NCI-H2227 treated with DMSO at 0.1 percent for 48 hours (cell line): ENCODE results near the gene MLEC.
"Not testable (repeated sequence)": the region's sequence is repeated elsewhere in the genome, so short reads cannot be mapped to it uniquely, and the experiment has no call there.

Experiments
- DNase-seq: peaks from one replicate; lab custom pipeline; 2025; lab: John Stamatoyannopoulos, UW

MLEC gene

DNA sequence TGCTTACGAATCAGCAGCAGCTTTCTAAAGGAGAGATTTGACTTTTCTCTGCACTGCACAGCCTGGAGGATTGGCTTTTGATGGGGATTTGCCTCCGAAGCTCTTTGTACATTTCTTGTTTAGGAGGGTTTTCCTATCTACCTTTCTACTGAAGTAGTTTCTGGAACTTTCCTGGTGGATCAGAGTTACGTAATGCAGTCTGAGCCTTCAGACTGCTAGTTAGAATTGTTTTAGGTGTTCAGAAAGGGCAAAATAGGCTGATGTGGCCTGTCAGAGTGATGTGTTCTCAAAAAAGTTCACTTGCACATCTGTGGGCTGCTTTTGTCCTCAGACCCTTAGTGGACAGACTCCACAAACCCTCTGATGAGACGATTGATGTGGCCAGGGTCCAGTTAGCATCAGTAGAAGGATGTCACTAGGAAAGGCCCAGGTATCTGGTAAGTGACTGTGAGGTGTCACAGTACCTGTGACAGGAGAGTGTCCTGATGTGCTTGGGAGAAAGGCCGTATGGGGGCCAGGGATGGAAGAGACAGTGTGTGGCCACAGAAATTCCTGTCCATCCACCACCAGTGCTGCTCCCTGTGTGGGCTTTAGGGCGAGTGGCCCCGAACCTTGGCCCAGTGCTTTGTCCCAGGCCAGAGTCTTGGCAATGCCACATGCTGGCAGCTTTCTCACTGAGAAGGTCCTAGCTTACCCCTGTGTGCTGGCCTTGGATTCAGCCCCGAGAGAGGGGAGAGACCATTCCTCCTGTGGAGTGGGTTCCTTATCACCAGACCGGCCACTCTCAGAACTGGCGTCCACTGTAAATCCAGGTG lies 34.2 kb downstream of the MLEC start:
- DNase-seq = no peak

DNA sequence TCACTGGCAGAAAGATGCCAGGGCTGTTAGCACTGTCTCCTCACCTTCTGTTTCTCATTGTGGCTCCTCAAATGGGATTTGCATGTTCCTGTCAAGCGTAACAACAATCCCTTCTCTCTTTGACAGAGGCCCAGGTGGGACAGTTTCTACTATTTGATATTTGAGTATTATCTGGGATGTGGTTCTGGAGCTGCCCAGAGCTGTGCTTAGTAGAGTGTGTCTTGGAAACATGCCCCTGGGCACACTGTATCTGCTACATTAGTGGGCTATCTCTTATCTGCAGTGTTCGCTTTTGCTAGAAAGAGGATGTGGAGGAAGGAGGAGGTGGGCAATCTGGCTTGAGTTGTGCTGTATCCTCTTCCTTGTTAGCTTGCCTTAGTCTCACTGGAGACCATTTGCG lies 34.9 kb downstream of the MLEC start:
- no peak for DNase-seq

DNA sequence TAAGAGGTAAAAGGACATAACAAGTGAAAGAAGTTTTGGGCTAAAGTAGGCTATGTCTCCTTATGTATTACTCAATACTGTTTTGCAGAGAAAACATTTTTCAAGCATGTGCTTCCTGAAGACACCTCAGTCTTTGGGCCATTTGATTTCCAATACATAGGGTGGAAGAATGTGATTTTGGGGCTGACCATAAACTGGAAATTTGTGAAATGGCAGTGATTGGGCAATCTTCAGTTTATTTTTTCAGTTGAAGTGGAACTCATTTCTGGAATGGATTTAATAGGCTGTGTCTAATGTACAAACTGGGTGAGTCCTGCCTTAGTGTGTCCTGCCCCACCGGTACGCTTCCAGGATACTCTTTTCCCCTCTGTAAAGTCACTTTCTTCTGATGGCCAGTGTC lies 35.8 kb downstream of the MLEC start:
- DNase-seq = no peak

DNA sequence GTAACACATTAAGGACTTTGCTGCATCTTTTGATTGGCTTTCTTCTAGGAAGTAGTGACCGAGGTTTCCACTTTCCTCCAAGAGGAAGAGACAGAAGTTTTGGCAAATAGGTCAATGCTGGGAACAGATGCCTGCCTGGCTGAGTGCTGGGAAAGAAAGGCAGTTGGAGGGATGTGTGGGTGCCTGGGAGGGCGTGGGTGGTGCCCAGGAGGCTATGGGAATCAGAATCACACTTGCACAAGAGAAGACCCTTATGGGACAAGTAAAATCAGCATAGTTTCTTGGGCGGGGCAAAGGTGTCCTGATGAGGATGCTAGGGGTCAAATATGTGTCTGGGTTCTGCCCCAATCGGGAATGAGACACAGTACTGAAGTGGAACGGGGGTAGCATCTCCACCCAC lies 37.8 kb downstream of the MLEC start:
- DNase-seq = no peak

DNA sequence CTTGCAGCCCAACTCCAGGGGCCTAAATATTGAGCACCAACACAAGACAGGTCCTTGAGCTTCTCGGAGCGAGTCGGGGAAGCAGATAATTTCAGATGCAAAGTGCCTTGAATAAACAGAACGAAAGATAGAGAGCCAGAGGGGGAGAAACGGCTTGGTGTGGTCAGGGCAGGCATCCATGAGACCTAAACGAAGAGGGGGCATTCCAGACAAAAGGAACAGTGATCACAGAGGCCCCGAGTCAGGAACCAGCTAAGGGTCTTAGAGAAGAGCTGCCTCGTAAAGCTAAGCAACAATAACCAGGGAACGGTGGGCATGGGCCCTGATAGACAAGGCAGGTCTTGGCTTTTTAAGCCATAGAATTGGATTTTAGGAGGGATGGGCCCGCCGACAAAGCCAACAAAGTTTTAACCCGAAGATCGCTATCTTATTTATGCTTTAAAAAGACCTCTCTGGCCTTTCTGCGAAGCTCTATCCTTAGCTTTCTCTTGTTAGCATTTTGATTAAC lies 38.3 kb downstream of the MLEC start:
- DNase-seq = no peak

DNA sequence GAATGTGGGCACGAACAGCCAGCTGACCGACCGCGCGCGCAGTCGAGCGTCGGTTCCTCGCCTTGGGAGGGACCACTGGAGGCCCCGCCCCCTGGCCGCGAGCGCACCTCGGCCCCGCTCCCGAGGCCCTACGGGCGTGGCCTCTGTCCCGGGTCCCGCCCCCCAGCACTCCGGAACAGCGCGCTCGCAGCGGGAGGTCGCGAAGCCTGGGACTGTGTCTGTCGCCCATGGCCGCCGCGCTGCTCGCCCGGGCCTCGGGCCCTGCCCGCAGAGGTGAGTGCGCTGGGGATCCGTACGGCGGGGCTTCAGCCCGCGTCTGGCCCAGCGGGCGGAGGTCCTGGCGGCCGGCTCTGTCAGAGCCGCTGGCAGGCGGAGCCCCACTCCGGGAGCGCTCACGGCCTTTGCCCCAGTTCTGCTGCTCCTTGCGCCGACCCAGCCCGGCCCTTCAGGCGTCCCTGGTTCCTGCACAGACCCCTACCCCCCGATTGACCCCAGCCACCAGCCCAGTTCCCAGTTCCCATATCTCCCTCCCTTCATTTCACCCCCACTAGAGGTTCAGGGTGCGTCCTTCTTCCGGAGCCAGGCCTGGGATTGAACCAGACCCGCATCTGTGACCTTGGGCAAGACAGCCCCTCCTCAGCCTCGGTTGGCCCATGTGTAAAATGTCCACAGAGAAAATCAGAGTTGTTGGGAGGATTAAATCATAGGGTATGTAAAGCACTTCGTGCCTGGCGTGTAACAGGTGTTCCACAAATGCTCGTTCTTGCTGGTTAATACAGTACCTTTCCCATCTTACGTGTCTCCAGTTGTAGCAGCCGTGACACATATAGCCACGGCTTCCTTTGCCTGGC lies 38.9 kb downstream of the MLEC start, which contains the start of gene ACADS:
Gene ACADS (plus strand): TSS at position 168 of the 851 bp plus-strand sequence. CDS start 60 bp downstream, at position 228.
- DNase-seq = peak; percentile 69

DNA sequence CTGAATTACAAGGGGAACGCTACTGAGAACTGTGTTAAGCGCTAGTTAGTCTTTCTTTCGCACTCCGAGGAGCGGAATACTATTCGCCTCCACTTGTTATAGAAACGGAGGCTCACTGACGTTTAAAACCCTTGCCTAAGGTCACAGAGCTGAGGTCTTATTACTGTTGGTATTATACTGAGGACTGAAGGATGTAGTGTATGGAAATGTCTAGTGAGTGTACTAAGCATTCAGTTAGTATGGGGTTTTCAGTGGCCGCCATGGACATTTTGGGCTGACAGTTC lies 39.5 kb downstream of the MLEC start:
- no peak for DNase-seq

DNA sequence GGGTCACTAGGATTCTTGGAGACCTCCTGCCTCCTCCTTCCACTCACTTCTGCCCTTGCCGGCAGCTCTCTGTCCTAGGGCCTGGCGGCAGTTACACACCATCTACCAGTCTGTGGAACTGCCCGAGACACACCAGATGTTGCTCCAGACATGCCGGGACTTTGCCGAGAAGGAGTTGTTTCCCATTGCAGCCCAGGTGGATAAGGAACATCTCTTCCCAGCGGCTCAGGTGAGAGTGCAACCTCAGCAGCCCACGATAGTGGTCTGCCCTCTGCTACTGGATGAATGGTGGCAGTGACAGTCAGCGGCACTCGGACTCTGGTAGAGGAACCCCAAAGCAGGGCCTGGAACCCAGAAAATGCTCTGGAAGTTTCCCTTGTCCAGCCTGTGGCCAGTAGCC lies 40.0 kb downstream of the MLEC start:
- DNase-seq = no peak

DNA sequence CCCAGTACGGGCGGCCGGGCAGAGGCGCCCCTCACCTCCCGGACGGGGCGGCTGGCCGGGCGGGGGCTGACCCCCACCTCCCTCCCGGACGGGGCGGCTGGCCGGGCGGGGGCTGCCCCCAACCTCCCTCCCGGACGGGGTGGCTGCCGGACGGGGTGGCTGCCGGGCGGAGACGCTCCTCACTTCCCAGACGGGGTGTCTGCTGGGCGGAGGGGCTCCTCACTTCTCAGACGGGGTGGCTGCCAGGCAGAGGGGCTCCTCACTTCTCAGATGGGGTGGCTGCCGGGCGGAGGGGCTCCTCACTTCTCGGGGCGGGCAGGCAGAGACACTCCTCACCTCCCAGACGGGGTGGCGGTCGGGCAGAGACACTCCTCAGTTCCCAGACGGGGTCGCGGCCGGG lies 45.2 kb downstream of the MLEC start:
- DNase-seq = not testable (repeated sequence)

DNA sequence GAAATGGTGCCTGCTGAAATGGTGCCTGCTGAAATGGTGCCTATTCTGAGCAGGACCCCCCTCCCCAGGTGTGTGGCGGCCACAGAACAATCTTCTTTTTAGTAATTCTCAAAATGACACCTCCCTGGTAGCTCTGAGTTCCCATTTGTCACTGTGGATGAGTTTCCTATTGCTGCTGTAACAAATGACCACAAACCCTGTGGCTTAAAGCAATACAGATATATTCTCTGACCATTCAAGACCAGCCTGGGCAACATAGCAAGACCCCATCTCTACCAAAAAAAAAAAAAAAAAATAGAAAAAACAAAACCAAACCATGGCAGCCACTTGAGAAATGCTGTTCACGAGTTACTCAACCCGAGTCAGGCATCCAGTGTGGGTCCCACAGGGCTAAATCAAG lies 46.6 kb downstream of the MLEC start:
- DNase-seq = no peak

DNA sequence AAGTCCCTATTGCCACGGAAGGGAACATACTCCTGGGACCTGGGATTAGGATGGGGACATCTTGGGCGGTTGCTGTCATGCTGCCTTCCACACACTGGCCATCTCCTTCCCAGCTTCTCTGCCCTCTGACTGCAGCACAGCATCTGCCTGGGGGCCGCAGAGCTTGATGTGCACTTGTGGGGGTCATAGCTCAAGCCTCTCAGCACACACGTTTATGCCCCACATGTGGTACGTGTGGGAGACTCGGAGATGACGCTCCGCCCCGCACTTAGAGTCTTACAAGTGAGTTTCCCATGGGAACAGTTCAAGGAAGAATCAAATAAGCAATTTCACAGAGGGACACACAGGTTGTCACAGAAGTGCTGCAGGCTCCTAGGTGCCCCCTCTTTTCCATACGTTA lies 47.3 kb downstream of the MLEC start:
- no peak for DNase-seq

DNA sequence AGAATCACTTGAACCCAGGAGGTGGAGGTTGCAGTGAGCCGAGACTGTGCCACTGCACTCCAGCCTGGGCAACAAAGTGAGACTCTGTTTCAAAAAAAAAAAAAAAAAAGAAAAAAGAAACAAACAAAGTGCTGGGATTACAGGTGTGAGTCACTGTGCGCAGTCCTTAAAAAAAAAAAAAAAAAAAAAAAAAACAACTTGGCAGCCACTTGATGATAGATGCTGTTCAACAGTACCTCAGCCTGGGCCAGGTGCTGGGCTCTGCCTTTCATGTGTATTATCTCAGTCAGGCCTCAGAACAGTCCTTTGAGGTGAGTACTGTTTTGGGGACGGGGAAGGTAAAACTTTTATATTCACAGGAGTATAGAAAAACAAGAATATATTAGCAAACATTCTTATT lies 48.2 kb downstream of the MLEC start:
- no peak for DNase-seq

DNA sequence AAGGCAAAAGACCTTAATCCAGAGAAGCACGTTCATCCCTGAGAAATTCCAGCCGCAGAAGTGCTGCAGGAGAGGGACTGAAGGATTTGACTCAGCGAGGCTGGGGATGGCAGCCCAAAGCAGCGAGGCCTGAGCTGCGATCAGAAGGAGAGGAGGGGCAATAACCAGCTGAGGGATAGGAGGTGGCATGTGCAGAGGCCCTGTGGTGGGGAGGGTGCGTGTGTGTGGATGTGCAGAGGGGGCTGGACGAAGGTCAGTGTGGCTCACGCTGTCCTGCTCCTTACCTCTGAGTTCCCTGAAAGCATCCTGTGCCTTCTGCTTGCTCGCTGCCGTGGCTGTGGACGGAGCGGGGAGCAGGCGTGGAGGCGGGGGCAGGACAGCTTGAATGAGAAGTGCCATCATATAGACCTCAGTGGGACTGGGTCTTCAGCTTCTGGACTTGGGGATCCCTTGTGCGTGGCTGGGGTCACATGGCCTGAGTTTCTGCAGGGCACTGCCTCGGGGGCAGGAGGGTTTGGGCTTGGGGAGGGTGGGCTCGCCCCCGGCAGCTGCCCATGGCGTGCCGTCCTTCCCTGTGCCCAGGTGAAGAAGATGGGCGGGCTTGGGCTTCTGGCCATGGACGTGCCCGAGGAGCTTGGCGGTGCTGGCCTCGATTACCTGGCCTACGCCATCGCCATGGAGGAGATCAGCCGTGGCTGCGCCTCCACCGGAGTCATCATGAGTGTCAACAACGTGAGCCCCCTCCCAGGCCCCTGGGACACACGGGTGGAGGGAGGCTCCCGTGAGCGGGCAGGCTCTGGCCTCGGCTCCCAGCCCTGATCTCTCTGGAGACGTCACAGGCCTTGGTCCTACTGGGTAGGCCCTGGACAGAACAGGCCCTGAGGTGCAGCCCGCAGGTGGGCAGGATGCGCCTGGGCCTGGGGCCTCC lies 49.7 kb downstream of the MLEC start:
- no peak for DNase-seq

DNA sequence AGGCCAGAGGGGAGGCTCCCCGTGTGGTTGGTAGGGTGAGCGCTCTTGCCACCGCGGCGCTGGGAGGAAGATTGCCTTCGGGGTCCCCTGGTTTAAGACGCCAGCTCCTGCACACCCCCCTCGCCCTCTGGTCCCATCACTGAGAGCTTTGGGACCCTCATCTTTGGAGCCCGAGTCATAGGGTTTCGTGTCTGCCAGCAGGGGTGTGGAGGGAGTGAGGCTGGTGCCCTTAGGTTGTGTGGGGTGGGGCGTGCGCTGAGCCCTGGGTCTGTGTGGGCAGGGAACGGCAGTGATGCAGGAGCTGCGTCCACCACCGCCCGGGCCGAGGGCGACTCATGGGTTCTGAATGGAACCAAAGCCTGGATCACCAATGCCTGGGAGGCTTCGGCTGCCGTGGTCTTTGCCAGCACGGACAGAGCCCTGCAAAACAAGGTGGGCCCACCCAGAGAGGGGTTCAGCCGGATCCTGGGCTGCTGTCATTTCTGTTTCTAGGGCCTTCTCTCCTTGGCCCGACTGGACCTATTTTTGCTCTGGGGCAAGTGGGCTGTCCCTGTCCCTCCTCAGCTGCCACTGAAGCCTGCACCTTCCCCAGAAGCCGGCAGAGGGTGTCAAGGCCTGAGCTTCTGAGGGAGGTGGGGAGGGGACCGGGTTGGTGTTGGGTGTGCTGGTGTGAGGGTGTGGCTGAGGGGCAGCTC lies 50.8 kb downstream of the MLEC start:
- no peak for DNase-seq

DNA sequence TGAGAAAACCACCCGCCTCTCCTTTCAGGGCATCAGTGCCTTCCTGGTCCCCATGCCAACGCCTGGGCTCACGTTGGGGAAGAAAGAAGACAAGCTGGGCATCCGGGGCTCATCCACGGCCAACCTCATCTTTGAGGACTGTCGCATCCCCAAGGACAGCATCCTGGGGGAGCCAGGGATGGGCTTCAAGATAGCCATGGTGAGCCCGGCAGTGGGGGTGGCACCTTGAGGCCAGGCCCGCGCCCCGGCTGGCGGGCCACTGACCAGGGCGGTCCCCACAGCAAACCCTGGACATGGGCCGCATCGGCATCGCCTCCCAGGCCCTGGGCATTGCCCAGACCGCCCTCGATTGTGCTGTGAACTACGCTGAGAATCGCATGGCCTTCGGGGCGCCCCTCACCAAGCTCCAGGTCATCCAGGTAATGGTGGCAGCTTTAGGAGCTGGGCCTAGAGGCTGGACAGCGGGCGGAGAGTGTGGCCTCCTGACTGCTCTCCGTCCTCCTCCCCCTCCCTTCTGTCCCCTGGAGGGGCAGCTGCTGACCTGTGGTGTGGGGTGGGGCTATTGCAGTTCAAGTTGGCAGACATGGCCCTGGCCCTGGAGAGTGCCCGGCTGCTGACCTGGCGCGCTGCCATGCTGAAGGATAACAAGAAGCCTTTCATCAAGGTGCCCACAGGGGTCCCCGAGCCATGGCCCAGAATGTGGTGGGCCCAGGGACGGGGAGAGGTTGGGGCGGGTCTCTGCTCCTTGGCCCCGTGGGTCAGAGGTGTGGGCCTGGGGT lies 51.5 kb downstream of the MLEC start:
- no peak for DNase-seq

DNA sequence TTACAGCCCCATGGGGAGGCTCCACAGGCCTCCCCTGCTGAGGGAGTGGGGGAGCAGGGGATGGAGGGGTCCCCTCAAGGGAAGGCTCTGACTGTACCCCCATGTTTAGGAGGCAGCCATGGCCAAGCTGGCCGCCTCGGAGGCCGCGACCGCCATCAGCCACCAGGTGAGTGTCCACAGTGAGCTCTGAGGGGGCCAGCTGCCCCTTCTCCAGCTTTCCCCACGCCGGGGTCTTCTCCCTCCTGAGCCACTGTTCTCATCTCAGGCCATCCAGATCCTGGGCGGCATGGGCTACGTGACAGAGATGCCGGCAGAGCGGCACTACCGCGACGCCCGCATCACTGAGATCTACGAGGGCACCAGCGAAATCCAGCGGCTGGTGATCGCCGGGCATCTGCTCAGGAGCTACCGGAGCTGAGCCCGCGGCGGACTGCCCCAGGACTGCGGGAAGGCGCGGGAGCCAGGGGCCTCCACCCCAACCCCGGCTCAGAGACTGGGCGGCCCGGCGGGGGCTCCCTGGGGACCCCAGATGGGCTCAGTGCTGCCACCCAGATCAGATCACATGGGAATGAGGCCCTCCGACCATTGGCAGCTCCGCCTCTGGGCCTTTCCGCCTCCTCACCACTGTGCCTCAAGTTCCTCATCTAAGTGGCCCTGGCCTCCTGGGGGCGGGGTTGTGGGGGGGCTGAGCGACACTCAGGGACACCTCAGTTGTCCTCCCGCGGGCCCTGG lies 52.2 kb downstream of the MLEC start:
- DNase-seq = no peak

DNA sequence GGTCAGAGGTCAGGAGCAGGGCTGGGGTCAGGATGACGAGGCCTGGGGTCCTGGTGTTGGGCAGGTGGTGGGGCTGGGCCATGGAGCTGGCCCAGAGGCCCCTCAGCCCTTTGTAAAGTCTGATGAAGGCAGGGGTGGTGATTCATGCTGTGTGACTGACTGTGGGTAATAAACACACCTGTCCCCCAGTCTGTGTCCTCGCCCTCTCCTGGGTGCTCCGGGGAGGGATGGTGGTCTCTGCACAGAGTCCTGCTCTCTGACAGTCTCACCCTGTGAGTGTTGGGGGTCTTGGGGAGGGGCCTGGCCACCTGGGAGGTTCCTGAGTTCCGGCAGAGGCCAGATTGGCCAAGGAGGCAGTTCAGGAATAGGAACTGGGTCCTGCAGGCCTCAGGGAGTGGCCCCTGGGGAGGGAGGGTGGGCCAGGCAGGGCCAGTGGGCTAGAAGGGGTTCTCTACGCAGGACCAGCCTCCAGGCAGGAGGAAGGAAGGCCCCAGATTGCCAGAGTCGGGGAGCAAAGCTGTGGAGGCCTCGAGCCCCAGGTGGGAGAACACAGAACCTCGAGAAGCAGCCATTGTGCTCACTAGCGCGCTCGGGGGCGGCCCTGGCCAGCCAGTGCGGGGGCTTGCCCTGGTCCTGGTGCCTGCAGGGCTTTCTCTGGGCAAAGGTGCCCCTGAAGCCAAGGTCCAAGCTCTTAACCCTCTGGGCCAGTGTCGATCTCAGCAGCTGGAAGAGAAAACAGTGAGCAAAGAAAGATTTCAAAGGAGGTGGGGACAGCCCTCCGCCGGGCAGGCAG lies 53.1 kb downstream of the MLEC start:
- no peak for DNase-seq

DNA sequence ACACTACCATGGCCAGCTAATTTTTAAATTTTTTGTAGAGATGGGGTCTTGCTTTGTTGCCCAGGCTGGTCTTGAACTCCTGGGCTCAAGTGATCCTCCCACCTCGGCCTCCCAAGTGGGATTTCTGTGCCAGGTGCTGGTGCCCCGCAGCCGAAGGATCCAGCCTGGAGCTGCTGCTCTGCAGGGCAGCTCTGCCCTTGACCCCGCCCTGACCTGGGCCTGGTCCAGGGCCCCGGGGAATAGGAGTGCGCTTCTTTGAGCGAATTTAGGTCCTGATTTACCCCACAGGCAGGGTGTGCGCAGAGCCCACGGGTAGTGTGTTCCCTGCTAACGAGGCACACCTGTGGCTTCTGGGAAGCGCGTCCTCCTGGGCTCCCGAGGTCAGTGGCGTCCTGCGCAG lies 53.9 kb downstream of the MLEC start:
- no peak for DNase-seq
